Keratinocyte (primary cell): ENCODE measurements around the gene CCDC32. TPM values are rescaled to one million over a fixed set of nuclear protein-coding genes. Genes with fewer than 3 reads are reported as not detected.
"Not testable (repeated sequence)": the region's sequence is repeated elsewhere in the genome, so short reads cannot be mapped to it uniquely, and the experiment has no call there.

Experiments used
- DNase-seq: peaks from one replicate; pipeline ENCODE4 v3.0.0-alpha.2; 2011; ENCODE audit warnings: low read depth, missing footprints, low spot score
- FAIRE-seq: peaks from 2 replicates; lab custom pipeline; 2011; peaks lifted over from hg19 to GRCh38; lab: Jason Lieb, UNC
- H2AFZ ChIP-seq: 2 replicates; pipeline ENCODE4 v1.6.0; 2012; ENCODE audit warnings: low read length, control low read depth, inconsistent platforms; ENCODE audit not compliant: control insufficient read depth
- H3K27ac ChIP-seq: 2 replicates; pipeline ENCODE4 v1.5.1; 2011; ENCODE audit warnings: low read length; ENCODE audit not compliant: control insufficient read depth, insufficient read depth
- H3K27me3 ChIP-seq: 3 replicates; pipeline ENCODE4 v1.6.0; 2011; ENCODE audit warnings: low read length; ENCODE audit not compliant: control insufficient read depth, insufficient read depth; ENCODE audit errors: extremely low read depth
- H3K36me3 ChIP-seq, 2 experiments: 2 replicates in 1 of 2; 3 replicates in 1 of 2; pipeline ENCODE4 v1.5.1; 2011; ENCODE audit warnings: low read length in 2 of 2, mild to moderate bottlenecking in 1 of 2; ENCODE audit not compliant: control insufficient read depth in 2 of 2, insufficient read depth in 2 of 2; ENCODE audit errors: extremely low read depth in 1 of 2
- H3K4me1 ChIP-seq: 3 replicates; pipeline ENCODE4 v1.5.1; 2011; ENCODE audit warnings: low read length; ENCODE audit not compliant: control insufficient read depth, insufficient read depth; ENCODE audit errors: extremely low read depth
- H3K4me2 ChIP-seq: 3 replicates; pipeline ENCODE4 v1.6.0; 2011; ENCODE audit warnings: low read depth, low read length; ENCODE audit not compliant: control insufficient read depth, insufficient read depth; ENCODE audit errors: extremely low read depth
- H3K4me3 ChIP-seq, 3 experiments: fragments of 200-600 bp in 1 of 3; sonication (generic) in 1 of 3; 2 replicates in 2 of 3; 3 replicates in 1 of 3; pipeline ENCODE4 v1.5.1; 2011 to 2016; ENCODE audit warnings: low read length in 3 of 3, mild to moderate bottlenecking in 3 of 3, control low read depth in 2 of 3, inconsistent platforms in 1 of 3, low read depth in 1 of 3, mixed read lengths in 1 of 3, mixed run types in 1 of 3, moderate library complexity in 1 of 3; ENCODE audit not compliant: control insufficient read depth in 2 of 3, insufficient read depth in 2 of 3; ENCODE audit errors: extremely low read depth in 1 of 3
- H3K79me2 ChIP-seq: 2 replicates; pipeline ENCODE4 v1.6.0; 2012; ENCODE audit warnings: low read length; ENCODE audit not compliant: control insufficient read depth, insufficient read depth
- H3K9ac ChIP-seq: 3 replicates; pipeline ENCODE4 v1.6.0; 2011; ENCODE audit warnings: low read length; ENCODE audit not compliant: control insufficient read depth, insufficient read depth; ENCODE audit errors: extremely low read depth
- H3K9me1 ChIP-seq: 3 replicates; pipeline ENCODE4 v1.6.0; 2011; ENCODE audit warnings: low read length; ENCODE audit not compliant: control insufficient read depth, insufficient read depth; ENCODE audit errors: extremely low read depth
- H3K9me3 ChIP-seq: 2 replicates; pipeline ENCODE4 v1.5.1; 2012; ENCODE audit warnings: low read depth, low read length; ENCODE audit not compliant: control insufficient read depth
- H4K20me1 ChIP-seq: 3 replicates; pipeline ENCODE4 v1.6.0; 2011; ENCODE audit warnings: low read length; ENCODE audit not compliant: control insufficient read depth, insufficient read depth; ENCODE audit errors: extremely low read depth
- EZH2 ChIP-seq: IDR thresholded peaks from one replicate; pipeline ENCODE4 v1.6.1; 2012; ENCODE audit warnings: inconsistent platforms, mild to moderate bottlenecking, low read length, moderate library complexity
- dilution Hi-C: fragments of 300-500 bp; cut with MboI; formaldehyde crosslinking; loops from one replicate; pipeline ENCODE4 v1.7.0; 2020; ENCODE audit warnings: low sequenced_read_pairs; ENCODE audit not compliant: extremely low pct_ligation_motif_present
- polyA plus RNA-seq, 5 experiments: library from polyadenylated mRNA; depleted of rRNA in 3 of 5; stranded (reverse) in 3 of 5; stranded (forward) in 1 of 5; unstranded in 1 of 5; fragments of >200 nt; gene quantifications; 1 replicate in 1 of 5; 2 replicates in 3 of 5; 3 replicates in 1 of 5; pipeline versions ENCODE4 v1.2.1 to v1.2.3, GENCODE V29; 2011 to 2012; ENCODE audit warnings: missing spikeins in 2 of 5, low read depth in 1 of 5, low replicate concordance in 1 of 5
- TF ChIP-seq, protein P1 (sequence below), 3 experiments: IDR thresholded peaks in 1 of 3; conservative IDR thresholded peaks in 1 of 3; optimal IDR thresholded peaks in 1 of 3; 2 replicates in 2 of 3; 3 replicates in 1 of 3; pipeline versions ENCODE3 to v1.5.1; 2011; ENCODE audit warnings: low read length in 3 of 3, mild to moderate bottlenecking in 3 of 3, moderate library complexity in 2 of 3, control low read depth in 1 of 3, inconsistent platforms in 1 of 3; ENCODE audit not compliant: insufficient read depth in 2 of 3; ENCODE audit errors: extremely low read depth in 1 of 3

Gene CCDC32
- polyA plus RNA-seq, 1 donor (not counting 4 experiments of a cell fraction or from before 2014, with no cell fraction given) = 18.0 TPM

DNA sequence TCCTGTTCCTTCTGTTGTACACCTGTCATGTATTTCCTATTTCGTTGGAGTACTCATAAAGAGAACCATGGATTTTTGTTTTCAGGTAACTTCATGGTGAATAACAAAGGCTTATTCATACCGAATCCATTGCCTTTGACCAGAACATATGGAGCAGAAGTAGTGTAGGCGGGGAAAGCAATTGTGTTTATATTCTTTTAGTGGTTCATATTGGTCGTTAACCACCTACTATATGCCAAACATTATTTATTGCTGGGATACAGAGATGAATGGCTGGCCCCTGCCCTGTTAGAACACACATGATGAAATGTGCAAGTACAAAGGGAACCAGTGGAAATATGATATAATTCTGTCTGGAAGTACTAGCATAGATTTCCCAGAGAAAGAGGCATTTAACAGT is 14.1 kb upstream of the CCDC32 start:
- Histone ChIP-seq H3K79me2 (no peaks in the 10 kb centered on the region), H3K27ac (no peak overlapping the region), H3K4me3 (no peak overlapping the region), H3K27me3 (no peaks in the 10 kb centered on the region), H3K4me1 (no peaks in the 10 kb centered on the region), H2AFZ (no peak overlapping the region), H3K36me3 (peaks cover 3 to 5% of the 10 kb centered on the region in 2 experiments), H3K9me1 (no peaks in the 10 kb centered on the region), H3K4me2 (no peak overlapping the region), H3K9me3 (no peaks in the 10 kb centered on the region), H3K9ac (no peak overlapping the region), H4K20me1 (no peaks in the 10 kb centered on the region)
- dilution Hi-C loops = no loop called here
- DNase-seq (no peak), FAIRE-seq (no peak)
- TF ChIP-seq EZH2 = no peak
- TF ChIP-seq, protein P1, sequence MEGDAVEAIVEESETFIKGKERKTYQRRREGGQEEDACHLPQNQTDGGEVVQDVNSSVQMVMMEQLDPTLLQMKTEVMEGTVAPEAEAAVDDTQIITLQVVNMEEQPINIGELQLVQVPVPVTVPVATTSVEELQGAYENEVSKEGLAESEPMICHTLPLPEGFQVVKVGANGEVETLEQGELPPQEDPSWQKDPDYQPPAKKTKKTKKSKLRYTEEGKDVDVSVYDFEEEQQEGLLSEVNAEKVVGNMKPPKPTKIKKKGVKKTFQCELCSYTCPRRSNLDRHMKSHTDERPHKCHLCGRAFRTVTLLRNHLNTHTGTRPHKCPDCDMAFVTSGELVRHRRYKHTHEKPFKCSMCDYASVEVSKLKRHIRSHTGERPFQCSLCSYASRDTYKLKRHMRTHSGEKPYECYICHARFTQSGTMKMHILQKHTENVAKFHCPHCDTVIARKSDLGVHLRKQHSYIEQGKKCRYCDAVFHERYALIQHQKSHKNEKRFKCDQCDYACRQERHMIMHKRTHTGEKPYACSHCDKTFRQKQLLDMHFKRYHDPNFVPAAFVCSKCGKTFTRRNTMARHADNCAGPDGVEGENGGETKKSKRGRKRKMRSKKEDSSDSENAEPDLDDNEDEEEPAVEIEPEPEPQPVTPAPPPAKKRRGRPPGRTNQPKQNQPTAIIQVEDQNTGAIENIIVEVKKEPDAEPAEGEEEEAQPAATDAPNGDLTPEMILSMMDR (optimal IDR thresholded peaks at IDR 0.05 in 1 of 3, IDR thresholded peaks at IDR 0.05 in 1 of 3, conservative IDR thresholded peaks at IDR 0.05 in 1 of 3; ENCODE audit: extremely low read depth in 1 of 3, insufficient read depth in 2 of 3, low read length in 3 of 3) = no peak

DNA sequence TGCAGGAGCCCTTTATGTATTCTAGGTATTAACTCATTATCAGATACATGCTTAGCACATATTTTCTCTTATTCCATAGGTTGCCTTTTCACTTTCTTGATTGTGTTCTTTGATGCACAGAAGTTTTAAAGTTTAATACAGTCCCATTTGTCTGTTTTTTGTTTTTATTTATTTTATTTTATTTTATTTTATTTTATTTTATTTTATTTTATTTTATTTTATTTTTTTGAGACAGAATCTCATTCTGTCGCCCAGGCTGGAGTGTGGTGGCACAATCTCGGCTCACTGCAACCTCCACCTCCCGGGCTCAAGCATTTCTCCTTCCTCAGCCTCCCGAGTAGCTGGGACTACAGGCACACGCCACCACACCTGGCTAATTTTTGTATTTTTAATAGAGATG is 12.1 kb upstream of the CCDC32 start:
- FAIRE-seq, H2AFZ ChIP-seq, H3K4me3 ChIP-seq, H4K20me1 ChIP-seq, H3K9ac ChIP-seq, dilution Hi-C loops, H3K27ac ChIP-seq, H3K79me2 ChIP-seq, H3K4me1 ChIP-seq, H3K9me1 ChIP-seq, H3K4me2 ChIP-seq, H3K27me3 ChIP-seq, H3K9me3 ChIP-seq, DNase-seq: not testable (repeated sequence)
- H3K36me3 ChIP-seq = peaks cover 11% of the 10 kb centered on the region in 2 experiments

DNA sequence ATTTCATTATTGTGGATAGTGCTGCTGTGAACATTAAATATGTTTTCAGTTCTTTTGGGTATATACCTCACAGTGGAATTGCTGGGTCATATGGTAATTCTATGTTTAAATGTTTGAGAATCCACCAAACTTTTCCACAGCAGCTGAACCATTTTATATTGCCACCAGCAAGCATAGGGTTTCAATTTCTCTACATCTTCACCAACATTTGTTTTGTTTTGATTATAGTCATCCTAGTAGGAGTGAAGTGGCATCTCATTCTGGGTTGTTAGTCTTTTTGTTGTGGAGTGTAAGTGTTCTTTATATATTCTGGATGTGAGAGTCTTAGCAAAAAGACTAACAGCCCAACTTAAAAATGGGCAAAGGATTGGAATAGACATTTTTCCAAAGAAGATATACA is 10.3 kb upstream of the CCDC32 start:
- dilution Hi-C loops = no loop called here

More for the DNA sequence above, 10.3 kb upstream of the CCDC32 start:
- H3K79me2 ChIP-seq = peaks cover 14% of the 10 kb centered on the region
- no peaks in the 10 kb centered on the region for H4K20me1 ChIP-seq
- no peak overlapping the region for H3K4me2 ChIP-seq
- H3K27me3 ChIP-seq = no peaks in the 10 kb centered on the region
- no peaks in the 10 kb centered on the region for H3K9me3 ChIP-seq
- no peak overlapping the region for H2AFZ ChIP-seq
- H3K9ac ChIP-seq = no peak overlapping the region
- TF ChIP-seq, protein P1 (optimal IDR thresholded peaks at IDR 0.05 in 1 of 3, IDR thresholded peaks at IDR 0.05 in 1 of 3, conservative IDR thresholded peaks at IDR 0.05 in 1 of 3; ENCODE audit: extremely low read depth in 1 of 3, insufficient read depth in 2 of 3, low read length in 3 of 3) = no peak
- TF ChIP-seq EZH2 = no peak
- FAIRE-seq (no peak), DNase-seq (no peak)
- H3K27ac ChIP-seq = no peak overlapping the region
- no peaks in the 10 kb centered on the region for H3K9me1 ChIP-seq
- H3K36me3 ChIP-seq = peaks cover 17 to 18% of the 10 kb centered on the region in 2 experiments
- H3K4me3 ChIP-seq = no peak overlapping the region
- H3K4me1 ChIP-seq = peaks cover 6% of the 10 kb centered on the region
